Measurements from ENCODE around the gene SLC6A20.

SLC6A20 gene

DNA sequence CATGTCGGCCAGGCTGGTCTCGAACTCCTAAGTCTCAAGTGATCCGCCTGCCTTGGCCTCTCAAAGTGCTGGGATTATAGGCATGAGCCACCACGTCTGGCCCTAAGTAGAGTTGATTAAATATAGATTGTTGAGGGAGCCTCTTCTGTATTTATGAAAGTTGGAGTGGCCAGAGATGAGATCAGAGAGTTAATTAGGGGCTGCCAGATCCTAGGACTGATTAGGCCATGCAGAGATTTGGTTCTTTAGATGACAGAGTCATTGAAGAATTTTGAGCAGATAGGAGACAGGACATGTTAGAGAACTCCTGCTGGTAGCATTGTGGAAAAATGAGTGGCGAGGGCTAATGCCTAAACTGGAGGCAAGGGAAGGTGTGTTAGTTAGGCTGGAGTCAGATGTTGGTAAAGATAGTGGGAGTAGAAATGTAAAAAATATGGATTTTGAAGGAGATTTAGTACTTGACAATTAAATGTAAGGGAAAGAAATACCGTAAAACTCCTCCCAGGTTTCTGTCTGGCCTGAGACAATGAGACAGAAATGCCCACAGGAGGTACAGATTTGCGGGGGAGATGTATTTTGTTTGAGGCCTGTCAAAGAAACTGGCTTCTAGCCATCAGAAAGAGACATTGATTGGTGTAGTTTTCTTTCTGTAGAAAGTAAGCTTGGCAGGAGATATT lies 83.8 kb downstream of the SLC6A20 start:
- no peak for DNase-seq

DNA sequence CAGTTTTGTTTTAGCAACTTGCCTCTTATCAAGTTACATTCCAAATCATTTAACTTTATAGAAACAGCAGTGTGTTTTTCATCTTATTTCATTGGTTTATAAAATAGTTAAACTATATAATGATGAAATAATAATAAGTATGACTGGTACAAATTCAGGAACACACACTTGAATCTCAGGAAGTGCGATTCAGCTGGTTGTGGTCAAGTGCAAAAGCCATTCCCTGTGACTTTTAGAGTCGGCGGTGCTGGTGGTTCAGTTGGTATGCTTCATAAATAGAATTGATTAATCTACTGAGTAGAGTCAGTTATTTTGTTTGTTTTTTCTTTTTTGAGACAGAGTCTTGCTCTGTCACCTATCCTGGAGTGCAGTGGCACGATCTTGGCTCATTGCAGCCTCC lies 84.4 kb downstream of the SLC6A20 start:
- no peak for DNase-seq

- no peak for DNase-seq
Measured at GRCh38 chr3:45705839-45706808, 90.2 kb downstream of the SLC6A20 start.
